Epithelial cell of prostate (primary cell): ENCODE measurements around the gene RAPSN.

Source experiments
- DNase-seq: peaks from one replicate; pipeline ENCODE4 v3.0.0-alpha.2; 2011; ENCODE audit warnings: low read depth, low spot score
- H3K27ac ChIP-seq: fragments of 450-650 bp; 2 replicates; pipeline ENCODE4 v1.5.1; 2017; ENCODE audit warnings: mild to moderate bottlenecking

RAPSN gene

GRCh38 chr11:47436726-47437125 is 12.2 kb downstream of the RAPSN start:
- H3K27ac ChIP-seq, result no peak overlapping the region
- no peak for DNase-seq

- H3K27ac ChIP-seq, result no peak overlapping the region
- no peak for DNase-seq
These were observed 13.2 kb downstream of the RAPSN start for GRCh38 chr11:47435687-47436086.

- no peak for DNase-seq
- no peak overlapping the region for H3K27ac ChIP-seq
These were observed 14.7 kb downstream of the RAPSN start for GRCh38 chr11:47434011-47434786.

GRCh38 chr11:47433157-47433556 is 15.8 kb downstream of the RAPSN start:
- H3K27ac ChIP-seq, result no peak overlapping the region
- DNase-seq, result no peak

- DNase-seq, result no peak
- no peak overlapping the region for H3K27ac ChIP-seq
These were observed 17.4 kb downstream of the RAPSN start for GRCh38 chr11:47431356-47432083.

DNA sequence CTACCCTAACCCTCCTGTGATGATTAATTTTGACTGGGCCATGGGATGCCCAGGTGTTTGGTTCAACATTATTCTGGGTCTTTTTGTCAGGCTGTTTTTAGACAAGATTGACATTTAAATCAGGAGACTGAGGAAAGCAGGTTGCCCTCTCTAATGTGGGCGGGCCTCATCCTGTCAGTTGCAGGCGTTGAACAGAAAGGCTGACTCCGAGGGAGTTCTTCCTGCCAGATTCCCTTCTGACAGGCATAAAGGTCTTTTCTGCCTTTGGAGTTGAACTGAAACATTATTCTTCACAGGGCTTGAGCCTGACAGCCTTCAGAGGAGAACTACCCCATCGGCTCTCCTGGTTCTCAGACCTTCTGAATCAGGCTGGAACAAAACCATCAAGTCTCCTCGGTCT is 18.4 kb downstream of the RAPSN start:
- DNase-seq, result no peak
- H3K27ac ChIP-seq, result no peak overlapping the region

DNA sequence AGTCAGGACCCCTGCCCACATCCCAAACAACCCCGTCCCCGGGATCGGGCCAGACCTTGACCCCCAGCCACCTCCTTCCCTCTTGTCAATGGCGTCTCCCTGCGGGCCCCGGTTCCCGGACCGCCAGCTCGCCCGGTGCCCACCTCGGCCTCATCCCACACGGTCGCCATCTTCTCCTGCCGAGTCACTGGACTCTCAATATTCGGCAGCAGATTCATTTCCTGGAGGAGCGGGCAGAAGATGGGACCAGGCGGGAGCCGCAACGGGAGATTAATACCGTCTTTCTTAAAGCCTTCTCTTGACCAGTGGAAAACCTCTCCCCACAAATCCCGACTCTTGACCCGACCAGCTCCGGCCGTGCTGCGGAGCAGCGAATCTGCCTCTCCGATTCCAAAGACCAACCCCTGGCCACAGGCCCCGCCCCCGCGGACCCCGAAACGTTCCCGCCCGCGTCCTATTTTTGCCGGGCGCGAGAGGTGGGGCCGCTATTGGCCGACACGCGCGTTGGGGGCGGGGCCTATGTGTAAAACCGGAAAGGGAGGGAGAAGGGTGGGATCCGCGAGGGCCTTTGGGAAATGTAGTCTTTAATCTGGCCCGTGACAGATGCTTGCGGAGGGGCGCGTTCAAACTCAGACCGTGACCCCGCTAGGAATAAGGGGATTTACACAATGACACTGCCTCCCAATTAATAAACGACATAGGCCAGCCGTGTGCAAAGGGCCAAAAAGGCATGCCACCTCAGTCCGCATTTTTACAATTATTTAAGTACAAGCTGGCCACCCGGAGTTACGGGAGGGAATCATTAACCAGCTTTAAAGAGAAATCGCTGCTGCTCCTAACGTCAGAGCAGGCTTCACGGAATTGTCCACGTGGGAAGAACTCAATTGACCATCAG is 22.6 kb downstream of the RAPSN start, which contains the start of gene PSMC3:
Gene PSMC3 (minus strand): TSS at position 378 of the 895 bp plus-strand sequence. CDS start 160 bp downstream, at position 218.
- peak within 1 kb of the TSS; percentile 64 for H3K27ac ChIP-seq
- peak; percentile 48 for DNase-seq

DNA sequence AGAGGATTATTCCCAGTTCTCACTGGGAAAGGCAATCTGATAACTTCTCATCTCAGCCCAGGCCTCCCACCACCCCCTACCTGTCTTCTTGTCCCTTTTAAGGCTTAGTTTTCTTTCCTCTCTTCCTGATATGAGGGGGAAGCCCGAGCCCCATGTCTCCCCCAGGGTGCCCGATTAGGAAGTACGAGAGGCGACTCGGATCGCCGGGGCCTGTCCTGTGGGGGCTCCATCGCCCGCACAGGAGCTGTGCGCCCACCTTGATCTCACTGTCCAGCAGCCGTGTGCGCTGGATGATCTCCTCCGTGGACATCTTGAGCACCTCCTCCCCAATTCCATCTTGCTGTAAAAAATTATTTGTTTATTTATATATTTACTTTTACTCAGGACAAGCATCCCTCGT is 23.3 kb downstream of the RAPSN start:
- no peak for DNase-seq
- H3K27ac ChIP-seq, result peak overlapping the region; percentile 64

DNA sequence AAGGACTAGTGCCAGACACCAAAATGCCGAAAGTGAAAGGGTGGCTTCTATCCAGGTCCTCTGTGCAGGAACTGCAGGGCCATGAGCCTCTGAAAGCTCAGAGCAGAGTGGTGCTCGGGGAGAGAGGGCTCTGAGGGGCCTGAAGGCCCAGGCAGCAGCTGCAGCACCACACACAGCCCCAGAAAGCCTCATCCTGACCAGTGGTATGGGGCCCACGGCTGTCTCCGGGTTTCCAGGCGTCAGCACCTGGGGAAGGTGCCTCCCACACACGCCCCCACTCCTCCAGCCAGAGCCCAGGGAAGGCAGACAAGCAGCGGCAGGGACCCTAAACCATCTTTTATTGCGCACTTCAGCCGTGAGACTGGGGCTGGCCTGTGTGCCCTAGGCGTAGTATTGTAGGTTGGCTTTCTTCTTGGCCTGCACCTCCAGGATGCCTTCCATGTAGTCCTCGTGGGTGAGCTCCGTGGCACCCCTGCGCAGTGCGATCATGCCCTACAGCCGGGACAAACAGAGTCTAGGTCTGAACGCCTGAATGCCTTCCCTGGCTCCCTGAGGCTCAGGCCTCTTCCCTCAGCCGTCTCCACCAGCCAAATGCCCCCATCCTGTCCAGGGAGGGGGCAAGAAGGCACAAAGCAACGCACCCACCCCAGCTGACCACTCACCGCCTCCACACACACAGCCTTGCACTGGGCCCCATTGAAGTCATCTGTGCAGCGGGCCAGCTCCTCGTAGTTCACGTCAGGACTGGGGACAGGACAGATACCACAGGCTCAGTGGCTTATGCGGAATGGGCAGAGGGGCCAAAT is 30.3 kb downstream of the RAPSN start:
- no peak for DNase-seq
- H3K27ac ChIP-seq, result no peak overlapping the region

DNA sequence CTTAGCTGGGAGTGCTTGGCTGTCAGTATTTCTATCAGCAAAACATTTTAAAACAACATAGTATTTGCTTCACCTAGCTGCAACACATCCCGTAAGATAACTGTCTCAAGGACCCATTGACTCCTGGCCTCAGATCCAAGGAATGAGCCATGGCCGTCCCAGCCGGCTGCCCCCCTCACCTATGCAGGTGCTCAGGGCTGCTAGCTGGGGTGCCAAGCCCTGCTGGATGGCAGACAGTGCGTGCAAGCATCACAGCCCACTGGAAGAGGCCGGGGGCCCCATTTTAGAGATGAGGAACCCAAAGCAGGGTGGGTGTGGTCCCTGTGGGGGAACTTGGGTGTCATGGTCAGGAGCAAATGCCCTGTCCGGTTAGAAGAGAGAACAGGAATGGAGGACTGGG is 31.2 kb downstream of the RAPSN start:
- H3K27ac ChIP-seq, result no peak overlapping the region
- DNase-seq, result no peak

DNA sequence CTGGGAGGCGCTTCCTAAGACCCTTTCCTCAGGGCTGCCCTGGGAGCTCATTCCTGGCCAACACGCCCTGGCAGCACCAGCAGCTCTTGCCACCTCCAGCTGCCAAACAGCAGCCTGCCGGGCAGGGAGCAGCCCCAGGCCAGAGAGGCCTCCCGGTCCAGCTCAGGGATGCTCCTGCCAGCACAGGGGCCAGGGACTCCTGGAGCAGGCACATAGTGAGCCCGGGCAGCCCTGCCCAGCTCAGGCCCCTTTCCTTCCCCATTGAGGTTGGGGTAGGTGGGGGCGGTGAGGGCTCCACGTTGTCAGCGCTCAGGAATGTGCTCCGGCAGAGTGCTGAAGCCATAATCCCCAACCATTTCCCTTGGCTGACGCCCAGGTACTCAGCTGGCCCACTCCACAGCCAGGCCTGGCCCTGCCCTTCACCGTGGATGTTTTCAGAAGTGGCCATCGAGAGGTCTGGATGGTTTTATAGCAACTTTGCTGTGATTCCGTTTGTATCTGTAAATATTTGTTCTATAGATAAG is 32.9 kb downstream of the RAPSN start:
- H3K27ac ChIP-seq, result peak overlapping the region; percentile 76
- DNase-seq, result peak; percentile 50

DNA sequence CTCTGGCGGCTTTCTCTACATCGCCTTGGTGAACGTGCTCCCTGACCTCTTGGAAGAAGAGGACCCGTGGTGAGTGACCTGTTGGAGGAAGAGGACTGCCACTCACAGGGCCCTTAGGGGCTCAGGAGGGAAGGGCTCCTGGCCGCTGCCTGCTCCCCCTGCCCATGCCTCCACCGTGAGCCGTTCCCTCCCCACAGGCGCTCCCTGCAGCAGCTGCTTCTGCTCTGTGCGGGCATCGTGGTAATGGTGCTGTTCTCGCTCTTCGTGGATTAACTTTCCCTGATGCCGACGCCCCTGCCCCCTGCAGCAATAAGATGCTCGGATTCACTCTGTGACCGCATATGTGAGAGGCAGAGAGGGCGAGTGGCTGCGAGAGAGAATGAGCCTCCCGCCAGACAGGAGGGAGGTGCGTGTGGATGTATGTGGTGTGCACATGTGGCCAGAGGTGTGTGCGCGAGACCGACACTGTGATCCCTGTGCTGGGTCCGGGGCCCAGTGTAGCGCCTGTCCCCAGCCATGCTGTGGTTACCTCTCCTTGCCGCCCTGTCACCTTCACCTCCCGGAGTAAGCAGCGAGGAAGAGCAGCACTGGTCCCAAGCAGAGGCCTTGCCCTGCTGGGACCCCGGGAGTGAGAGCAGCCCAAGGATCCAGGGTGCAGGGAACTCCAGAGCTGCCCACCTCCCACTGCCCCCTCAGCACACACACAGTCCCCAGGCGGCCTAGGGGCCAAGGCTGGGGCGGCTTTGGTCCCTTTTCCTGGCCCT is 33.7 kb downstream of the RAPSN start:
- no peak for DNase-seq
- peak overlapping the region; percentile 76 for H3K27ac ChIP-seq

DNA sequence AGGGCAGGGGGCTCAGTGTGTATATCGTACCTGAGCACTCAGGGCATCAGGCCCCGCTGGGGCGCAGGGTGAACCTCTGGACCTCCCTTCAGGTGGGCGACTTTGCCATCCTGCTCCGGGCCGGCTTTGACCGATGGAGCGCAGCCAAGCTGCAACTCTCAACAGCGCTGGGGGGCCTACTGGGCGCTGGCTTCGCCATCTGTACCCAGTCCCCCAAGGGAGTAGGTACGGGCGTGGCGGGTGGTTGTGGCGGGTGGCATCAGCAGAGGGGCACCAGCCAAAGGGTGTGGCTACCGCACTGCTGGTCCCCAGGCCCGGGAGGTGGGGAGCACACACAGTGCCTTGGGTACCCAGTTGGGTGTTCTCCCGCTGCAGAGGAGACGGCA is 34.3 kb downstream of the RAPSN start:
- DNase-seq, result no peak
- no peak overlapping the region for H3K27ac ChIP-seq

- H3K27ac ChIP-seq, result no peak overlapping the region
- DNase-seq, result no peak
These were observed 34.8 kb downstream of the RAPSN start for GRCh38 chr11:47413908-47414684.

DNA sequence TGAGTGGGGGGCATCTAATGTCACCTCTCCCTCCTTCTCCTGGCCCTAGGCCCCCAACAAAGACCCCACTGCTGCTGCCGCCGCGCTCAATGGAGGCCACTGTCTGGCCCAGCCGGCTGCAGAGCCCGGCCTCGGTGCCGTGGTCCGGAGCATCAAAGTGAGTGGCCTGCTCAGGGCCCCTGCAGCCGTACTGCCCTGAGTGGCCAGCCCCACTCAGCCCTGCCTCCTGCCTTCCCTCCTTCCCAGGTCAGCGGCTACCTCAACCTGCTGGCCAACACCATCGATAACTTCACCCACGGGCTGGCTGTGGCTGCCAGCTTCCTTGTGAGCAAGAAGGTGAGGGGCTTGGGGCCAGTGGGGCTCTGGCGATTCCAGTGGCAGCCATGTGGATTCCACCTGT is 35.6 kb downstream of the RAPSN start:
- no peak for DNase-seq
- H3K27ac ChIP-seq, result no peak overlapping the region

DNA sequence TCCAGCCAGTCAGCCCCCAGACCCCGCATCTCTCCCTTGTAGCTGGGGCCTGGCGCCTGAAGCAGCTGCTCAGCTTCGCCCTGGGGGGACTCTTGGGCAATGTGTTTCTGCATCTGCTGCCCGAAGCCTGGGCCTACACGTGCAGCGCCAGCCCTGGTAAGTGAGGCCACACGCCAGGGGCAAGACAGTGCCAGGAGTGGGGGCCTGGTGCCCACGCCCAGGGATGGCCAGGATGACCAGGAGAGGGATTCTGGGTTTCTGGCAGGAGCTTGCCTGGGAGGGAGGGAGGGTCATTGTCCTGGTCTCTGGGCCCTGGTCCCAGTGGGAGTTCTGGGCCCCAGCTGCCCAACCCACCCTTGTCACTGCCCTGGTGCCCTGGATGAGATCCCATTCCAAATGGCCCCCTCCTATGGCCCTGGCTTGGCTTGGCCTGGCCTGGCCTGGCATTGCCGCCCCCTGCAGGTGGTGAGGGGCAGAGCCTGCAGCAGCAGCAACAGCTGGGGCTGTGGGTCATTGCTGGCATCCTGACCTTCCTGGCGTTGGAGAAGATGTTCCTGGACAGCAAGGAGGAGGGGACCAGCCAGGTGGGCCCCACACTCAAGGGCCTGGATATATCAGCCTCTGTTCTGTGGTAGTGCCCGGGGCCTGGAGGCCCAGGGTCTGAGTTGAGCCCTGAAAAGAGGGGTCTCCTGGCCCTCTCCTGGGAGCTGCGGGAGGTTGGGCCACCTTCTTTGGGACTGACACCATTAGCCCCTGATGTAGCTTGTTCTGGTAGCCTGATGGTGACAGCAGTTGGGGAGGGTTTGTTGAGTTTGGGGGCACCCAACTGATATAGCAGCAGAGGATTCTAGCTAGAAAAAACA is 36.8 kb downstream of the RAPSN start:
- H3K27ac ChIP-seq, result no peak overlapping the region
- no peak for DNase-seq
